ENCODE measurements around the gene PCDH9.
"Not testable (repeated sequence)": the region's sequence is repeated elsewhere in the genome, so short reads cannot be mapped to it uniquely, and the experiment has no call there.

Gene PCDH9

DNA sequence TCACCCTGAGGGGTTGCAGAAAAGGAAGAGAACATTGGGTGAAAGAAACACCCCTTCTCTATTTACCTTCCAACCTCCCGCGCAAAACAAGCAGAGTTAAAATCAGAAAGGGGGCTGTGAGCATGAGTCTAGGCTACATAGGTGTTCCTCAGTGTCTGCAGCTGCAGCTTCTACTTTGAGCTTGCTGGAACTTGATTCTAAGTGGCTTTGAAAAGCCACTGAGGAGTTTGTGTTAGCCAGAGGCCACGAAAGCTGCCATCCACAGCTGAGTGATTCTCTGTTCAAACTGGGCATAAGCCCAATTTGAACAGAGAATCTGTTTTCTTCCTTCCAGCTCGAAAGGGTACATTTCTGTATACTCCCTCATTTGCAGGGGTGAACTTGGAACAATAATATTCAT lies 343.9 kb downstream of the PCDH9 start:
- DNase-seq, result no peak

DNA sequence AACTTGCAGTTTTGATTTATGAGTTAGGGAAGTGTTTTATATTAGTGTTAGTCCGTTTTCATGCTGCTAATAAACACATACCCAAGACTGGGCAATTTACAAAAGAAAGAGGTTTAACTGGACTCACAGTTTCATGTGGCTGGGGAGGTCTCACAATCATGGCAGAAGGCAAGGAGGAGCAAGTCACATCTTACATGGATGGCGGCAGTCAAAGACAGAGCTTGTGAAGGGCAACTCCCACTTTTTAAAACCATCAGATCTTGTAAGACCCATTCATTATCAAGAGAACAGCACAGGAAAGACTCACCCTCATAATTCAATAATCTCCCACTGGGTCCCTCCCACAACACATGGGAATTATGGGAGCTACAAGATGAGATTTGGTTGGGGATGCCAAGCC lies 349.0 kb downstream of the PCDH9 start:
- DNase-seq, result not testable (repeated sequence)

DNA sequence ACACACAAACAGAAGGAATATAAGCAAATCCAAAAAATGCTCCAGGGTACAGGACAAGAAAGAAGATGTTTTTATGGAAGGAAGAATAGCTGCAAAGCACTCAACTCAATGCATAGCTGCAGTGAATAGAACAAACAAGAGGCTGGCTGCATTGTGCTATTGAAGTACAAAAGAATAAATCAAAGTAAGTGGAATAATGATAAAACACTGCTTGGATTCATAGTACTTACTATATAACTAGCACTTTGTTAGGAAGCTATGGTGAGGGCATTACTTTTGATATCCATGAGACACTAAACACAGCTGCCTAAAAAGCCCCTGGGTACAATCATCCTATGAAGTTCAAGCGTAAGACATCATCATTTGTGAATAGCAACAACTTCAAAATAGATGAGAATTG lies 350.1 kb downstream of the PCDH9 start:
- no peak for DNase-seq

DNA sequence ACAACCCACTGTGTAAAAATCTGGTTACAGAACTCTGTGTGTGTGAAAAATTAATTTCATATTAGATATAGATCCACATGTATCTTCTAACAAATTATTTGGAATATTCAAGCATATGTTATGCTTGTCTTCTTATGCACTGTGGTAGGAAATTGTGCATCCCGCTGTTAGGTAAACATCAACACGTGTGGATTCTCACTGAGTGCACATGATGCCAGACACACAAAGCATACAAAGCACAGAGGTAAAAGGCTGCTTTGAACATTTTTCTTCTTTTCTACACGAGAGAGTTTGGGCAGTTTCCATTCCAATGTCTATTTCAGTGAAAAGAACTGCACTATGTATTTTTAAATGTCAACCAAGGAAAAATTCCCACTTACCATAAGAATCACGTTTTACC lies 354.9 kb downstream of the PCDH9 start:
- DNase-seq, result no peak

DNA sequence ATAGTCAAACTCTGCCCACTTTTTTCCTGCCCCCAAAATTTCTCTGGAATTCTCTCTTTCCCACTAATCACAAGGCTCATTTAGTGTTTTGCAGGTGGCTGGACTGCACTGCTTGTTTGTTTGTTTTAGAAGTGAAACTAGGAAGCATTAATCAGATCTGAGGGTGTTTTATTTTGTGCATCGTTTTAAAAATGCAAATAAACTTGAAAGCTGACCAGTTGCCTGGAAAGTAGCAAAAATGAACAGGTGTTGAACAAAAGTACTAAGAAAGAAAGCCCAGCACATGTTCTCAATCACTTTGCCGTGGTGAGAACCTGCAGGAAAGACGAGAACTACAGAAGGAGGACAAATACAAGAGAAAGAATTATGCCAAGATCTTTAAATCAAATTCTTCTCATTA lies 365.5 kb downstream of the PCDH9 start:
- DNase-seq, result no peak

DNA sequence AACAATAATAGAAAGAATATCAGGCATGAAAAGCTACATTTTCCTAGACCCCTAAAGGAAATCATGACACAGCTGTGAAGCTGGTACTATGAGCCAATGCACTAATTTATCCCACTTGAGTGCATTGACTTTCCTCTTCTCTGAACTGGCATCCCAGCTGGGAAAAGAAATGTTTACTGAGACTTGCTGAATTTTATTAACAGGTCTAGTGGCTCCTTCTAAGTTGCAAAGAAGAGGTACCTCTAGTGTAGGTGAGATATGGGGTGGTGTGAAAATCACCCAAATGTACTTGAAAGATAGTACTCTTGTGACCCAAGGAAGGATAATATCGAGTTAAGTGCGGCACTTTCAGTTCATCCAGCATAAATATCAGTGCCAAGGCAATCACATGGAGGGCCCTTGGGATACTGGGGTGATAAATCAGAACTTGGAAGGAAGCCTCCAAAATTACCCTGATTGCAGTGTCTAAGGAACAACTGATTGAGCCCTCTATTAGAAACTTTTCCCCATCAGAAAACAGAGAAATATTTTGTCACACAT lies 369.2 kb downstream of the PCDH9 start:
- DNase-seq, result no peak

DNA sequence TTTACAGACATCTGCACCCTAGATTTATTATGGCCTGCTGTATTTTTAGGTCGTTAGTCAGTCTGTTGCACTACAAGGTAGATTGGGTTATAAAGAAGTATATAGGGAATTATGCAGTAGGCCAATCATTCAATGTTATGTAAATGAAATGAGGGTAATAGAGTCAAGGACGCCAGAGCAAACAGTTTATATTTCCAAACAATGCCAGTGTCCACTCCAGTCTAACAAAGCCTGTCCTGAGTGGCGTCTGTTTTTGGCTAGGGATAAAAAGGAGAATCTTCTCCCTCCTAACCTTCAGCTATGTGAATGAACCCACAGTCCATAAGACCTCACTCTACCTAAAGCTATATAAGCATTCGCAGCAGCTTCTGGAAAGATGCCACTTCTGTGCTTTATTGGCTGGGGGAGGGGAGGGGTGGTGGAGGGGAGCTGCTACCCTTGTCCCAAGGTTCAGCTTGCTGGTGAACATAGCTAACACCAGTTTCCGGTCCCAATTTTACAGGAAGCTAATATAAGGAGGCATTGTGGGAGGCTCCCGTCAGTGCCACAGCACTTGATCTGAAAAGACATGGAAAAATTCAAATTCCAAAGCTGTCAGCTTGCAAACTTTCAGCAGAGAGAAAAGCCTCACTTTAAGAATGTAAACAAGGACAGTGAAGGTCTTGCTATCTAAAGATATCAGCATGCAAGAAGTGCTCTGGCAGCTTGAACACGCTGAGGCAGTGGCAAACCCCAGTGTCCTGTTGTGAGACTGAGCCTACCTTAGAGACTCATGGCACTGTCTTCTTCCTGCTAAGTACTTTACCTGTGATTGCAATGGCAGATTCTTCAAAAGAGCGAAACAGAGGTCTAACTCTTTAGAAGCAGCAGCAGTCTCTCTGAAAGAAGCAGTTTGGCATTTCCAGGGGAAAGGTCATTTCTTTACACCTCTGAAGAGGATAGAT lies 369.9 kb downstream of the PCDH9 start:
- no peak for DNase-seq

DNA sequence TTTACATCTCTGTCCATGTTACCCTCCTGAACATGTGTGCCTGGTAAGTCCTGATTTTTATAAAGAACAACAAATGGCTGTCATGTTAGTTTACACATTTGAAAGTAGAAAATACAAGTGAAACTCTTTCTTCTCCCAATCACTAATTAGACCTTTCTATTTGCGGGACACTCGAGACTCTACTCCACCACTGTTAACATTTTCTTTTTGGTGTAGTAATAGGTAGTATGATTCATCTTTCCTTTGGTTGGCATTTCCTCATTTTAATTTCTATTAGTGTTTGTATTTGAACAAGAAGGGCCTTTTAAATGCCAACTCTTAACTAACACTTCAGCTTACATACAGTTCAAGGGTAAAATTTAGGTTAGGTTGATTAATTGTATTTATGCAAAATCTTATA lies 371.1 kb downstream of the PCDH9 start:
- no peak for DNase-seq

DNA sequence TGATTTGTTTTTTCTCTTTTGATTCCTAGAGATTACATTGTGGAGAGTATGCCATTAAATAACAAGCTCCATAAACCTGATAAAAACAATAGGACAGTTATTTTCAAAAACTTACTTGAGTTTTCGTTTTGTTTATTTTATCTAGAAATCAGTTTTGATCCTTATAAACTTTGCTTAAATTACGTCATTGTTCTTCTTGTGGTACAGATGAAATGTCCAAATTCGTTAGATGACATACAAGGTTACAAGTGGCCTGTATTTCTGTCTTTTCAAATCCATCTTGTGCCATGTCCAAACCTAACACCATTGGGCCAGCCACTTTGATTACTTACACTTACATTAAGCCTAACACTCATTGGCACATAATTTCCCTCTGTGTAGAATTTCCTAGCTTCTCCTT lies 372.0 kb downstream of the PCDH9 start:
- no peak for DNase-seq

DNA sequence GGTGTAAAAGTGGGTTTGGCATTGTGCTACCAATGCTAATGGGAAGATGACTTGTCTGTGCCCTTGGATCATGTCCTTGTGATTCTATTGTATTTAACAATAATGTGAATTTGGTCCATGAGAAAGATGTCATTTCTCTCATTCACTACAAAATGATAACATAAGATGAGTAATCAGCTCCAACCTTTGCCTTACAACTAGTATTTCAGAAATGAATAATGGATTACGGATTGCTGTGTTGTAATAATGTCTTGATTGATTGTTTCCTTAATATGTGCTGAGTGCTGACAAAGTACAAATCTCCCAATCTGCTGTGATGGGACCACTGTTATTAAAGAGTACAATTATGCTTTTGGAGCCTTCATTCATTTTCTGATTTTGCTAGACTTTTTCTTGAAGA lies 375.0 kb downstream of the PCDH9 start:
- DNase-seq, result no peak

DNA sequence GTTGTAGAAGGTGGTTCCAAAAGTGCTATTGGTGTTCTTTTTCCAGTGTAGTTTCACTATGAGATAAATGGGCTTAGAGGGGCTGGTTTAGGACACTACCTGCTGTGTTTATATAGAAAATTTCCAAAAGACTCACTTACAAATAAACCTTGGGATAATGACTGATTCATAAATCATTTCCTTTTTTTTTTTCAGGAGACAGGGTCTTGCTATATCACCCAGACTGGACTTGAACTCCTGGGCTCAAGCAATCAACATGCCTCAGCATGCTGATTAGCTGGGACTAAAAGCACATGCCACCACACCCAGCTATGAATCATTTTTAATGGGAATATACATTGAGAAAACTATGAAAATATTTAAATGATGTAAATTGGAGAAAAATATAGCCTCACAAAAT lies 376.6 kb downstream of the PCDH9 start:
- no peak for DNase-seq

DNA sequence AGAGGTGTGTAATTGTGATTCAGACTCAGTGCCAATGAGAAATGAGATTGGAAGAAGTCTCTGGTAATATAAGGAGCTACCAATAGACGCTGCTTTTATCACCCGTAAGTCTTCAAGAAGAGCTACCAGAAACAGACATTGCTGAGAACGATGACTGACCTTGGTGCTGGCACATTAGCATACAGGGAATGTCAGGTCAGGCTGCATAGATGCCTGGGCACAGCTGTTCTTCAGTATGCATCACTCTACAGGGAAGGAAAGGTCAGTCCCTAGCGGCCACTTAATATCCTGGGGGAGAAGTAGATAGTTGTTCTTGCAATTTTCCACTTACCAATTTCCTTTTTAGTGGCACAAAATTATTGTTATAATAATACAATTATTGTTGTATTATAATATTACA lies 380.4 kb downstream of the PCDH9 start:
- DNase-seq, result no peak

DNA sequence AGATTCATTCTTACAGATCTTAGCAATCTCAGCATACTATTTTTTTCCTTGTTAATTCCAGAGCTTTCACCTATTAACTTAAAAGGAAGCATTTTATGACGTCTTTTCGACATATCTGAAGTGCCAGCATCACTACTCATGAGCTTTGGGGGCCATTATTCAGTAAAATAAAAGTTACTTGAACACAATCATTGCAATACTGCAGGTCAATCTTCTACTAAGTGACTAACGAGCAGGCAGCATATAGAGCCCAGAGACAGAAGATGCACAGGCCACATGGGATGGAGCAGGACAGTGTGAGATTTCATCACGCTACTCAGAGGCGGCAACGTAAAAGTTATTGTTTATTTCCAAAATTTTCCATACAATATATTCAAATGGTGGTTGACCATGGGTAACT lies 382.6 kb downstream of the PCDH9 start:
- no peak for DNase-seq

DNA sequence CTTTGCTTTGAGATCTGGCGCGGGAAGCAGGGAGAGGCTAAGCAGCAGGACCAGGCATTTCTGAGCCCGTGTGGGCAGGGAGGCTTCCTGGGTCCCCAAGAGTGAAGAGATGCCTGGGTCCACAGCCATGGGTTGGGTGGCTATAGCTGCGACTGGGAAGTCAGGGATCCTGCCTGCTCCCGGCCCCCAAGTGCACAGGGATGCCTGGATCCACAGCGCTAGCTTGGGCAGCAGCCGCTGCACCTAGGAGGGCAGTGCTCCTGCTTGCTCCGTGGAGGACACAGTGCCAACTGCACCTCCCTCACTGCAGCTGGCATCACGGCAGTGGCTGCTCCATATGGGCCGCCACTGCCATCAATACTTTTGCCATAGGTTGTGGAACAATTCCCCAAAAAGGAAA lies 384.7 kb downstream of the PCDH9 start:
- DNase-seq, result no peak

DNA sequence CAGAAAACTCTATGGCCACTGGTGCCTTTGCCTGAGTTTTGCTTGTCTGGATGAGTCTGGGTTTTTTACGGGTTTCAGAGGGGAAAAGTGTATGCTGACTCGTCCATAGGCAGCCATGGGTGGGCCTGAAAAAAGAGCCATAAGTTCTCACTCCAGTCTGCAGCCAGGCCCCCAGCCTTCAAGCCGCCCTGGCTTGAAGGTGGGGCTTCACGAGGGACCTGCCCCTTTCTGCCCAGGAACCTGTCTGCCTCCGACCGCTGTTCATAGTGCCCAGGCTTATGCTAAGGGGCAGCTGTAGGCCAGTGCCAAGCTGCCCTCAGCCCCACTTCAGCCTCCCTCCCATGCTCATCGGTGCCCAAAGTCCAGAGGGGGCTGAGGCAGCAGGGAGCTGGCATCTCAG lies 385.2 kb downstream of the PCDH9 start:
- DNase-seq, result no peak

DNA sequence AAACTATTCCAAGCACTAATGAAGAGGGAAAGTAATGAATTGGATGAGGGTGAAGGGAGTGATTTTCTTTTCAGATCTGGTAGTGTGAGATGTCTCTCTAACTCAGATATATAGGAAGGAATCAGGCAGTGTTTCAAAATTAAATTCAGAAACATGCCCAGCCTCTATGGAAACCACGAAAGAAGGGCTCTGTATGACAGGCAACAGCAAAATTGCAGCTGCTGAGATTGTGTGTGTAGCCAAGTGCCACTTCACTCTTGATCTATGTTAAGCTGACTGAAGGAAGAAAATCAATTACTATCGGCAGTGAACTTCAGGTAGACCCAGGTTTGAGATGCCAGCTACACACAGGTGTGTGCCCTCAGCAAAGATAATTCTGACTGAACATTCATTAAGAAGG lies 387.4 kb downstream of the PCDH9 start:
- no peak for DNase-seq

DNA sequence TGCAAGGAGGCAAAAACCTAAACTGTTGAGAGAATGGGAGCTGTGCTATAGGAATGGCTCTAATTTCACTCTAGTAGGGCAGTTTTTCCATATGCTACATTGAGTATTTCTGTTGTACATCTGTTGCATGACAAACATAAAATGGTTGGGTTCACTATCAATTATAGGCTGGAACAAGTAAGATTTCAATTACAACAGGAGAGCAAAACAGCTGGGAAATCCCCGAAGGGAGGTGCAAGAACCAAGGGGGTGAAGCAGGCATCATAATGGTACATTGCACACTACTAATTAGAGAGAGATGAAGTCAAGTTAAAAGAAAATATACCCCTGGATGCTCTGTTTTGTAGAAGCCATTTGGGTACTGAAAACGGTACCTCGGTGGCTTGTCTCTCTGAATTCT lies 389.5 kb downstream of the PCDH9 start:
- DNase-seq, result no peak

DNA sequence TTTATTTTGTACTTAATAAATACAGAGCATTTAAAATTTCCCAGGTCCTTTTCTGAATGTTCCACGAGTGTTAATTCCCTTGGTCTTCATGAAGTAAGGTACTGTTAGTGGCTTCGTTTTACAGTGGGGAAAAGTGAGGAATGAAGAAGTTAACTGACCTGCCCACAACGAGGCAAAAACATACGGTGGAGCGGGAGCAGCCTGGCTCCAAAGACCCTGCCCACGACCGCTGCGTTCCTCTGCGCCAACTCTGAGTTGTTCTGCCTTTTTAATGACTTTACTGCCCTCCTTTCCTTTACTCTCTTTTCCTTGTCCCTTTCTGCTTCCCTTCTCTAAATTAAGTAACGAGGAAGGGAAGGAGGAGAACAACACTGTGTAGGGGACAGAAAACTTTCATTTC lies 392.9 kb downstream of the PCDH9 start:
- DNase-seq, result no peak

DNA sequence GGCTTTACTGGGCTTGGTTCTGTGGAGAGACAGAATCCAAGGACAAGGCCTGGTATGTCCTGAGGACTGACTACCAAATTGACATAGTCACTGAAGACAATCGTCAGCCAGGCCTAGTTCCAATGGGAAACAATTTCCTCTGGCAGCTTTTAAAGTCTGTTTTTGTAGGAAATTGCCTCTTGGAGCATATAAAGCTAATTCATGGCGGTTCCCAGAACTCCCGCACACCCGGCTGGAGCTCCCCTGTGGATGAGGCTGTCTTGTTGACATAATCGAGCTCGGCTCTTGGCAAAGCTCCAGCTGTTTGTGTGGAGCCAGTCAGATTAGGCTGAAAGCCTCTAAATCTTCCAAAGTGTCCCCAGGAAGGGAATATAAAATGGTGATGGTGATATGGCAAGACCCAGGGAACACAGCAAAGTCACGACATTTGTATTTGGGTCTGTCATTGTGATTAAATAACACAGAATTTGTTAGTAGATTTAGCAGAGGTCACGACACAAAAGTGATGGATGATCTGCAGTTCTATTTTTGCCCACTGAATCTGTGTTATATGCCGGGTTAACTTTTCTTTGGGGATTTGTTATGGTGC lies 395.0 kb downstream of the PCDH9 start:
- peak; percentile 38 for DNase-seq

DNA sequence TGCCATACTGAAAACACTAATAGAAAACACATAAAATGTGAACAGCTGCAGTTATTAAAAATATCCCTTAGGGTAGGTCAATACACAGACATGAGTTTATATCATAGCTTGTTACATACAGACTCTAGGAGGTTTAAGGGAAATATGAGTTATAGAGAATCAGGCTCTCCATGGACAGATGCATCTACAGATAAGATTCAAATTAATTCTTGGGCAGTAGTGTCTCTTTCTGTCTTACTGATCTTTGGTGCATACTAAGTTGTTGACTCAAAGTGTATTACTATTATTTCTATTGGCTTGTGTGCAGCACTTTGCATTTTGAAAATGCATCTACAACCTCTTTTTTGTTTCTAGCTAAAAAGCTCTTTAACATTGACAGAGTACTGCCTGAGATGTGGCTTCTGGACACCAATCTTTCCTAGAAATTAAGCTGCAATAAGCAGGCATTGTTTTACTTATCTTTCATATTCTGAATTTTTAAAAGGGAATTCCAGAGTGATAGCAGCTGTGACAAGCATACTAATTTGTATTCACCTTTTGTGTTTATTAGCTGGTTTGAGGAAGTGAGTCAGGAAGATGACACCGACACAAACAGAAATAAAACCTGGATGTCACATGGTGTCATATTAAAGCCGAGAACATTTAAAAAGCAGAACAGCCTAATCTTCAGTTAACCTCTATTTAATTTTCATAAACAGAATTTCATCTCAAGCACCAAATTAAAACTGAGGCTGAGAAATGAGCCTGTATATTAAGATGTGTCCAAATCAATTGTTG lies 399.0 kb downstream of the PCDH9 start:
- DNase-seq, result no peak

DNA sequence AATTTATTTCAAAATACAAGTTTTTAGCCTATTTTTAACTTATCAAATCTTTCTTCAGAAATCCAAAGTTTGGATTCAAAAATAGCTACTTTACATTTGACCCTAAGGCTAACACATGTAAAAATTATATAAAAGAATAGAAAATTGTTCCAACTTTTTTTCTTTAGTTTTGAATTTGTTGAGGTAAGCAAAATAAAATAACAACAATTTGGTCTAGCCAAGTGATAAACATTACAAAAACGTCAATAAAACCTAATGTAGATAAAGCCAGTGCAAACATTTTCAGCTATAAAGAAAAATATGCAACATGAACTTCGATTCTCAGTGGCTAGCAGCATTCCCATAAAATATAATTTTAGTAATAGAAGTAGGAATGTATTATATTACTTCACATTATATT lies 400.3 kb downstream of the PCDH9 start:
- DNase-seq, result no peak

DNA sequence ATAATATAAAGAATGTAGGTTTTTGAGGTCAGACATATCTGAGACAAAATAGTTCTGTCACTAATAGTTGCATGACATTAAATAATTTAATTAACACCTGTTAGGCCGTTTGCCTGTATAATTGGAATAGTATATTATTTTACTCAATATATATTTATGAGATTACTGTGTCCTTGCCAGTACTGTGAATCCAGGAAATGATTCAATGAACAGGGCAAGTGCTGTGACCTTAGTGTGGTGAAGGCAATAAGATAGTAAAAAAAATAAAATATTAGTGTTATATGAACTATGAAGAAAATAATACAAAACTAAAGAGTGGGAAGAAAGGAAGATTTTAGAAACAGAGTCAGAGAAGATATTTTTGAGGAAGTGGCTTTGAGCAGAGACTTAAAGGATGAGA lies 403.7 kb downstream of the PCDH9 start:
- DNase-seq, result no peak

DNA sequence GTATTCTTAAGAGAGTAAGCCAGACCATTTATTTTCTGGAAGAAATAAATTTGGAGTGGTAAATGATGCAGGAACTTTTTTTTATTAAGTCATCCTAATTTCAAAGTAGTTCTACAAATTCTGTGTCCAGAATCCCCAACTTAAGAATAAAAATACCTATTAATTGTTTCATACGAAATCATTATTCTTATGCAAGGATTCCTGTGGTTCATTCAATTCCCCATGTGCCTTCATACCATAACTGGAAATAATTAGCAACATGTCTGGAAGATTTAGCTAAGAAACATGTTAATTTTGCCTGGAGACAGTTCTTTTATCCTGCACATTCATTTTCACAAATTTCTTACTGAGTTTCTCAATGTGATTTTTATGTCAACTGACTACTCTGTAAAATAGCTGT lies 408.6 kb downstream of the PCDH9 start:
- peak; percentile 26 for DNase-seq

DNA sequence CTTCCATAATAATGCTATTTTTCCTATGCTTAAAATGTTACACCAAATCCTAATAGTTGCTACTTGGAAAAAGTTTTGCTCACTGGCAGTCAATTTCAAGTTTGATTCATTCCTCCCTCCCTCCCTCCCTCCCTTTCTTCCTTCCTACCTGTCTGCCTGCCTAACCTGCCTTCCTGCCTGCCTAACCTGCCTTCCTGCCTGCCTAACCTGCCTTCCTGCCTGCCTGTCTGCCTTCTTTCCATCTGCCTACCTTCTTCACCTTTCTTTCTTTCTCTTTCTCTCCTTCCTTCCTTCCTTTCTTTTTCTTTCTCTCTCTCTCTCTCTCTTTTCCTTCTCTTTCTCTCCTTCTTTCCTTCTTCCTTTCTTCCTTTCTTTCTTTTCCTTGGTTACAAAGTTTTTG lies 418.7 kb downstream of the PCDH9 start:
- DNase-seq, result no peak

All from fibroblast of skin of right biceps (primary cell).